Panc1 (cell line): ENCODE measurements around the gene LRRC63. TPM values are rescaled to one million over a fixed set of nuclear protein-coding genes. Genes with fewer than 3 reads are reported as not detected.

ENCODE experiments used
- ATAC-seq: fragments of 200-7000 bp; cut with Tn5 transposase; 2 replicates; pipeline ENCODE4 v1.9.1; 2020; ENCODE audit warnings: mild to moderate bottlenecking, moderate library complexity
- BruUV-seq: library from RNA; stranded (reverse); fragments of 400-500 nt; replicated peaks from 2 replicates; lab custom pipeline; 2021; lab: Mats Ljungman, UMichigan
- CTCF ChIA-PET: fragments of 300-600 bp; sonication (Branson Sonifier 250); formaldehyde crosslinking; loops from one replicate; lab custom pipeline; 2022; ENCODE audit warnings: antibody characterized with exemption; lab: Charles Lee
- POLR2A ChIA-PET: fragments of 300-600 bp; sonication (Branson Sonifier 250); formaldehyde crosslinking; loops from one replicate; lab custom pipeline; 2022; ENCODE audit warnings: antibody characterized with exemption; lab: Charles Lee
- DNase-seq: peaks from one replicate; pipeline ENCODE4 v3.0.0-alpha.2; 2010; ENCODE audit warnings: low read depth, low spot score
- H3K27ac ChIP-seq: 2 replicates; pipeline ENCODE4 v1.5.1; 2011; ENCODE audit warnings: mild to moderate bottlenecking, low read length, inconsistent platforms
- H3K27me3 ChIP-seq: fragments of 200-500 bp; sonication (Bioruptor generic); 2 replicates; pipeline ENCODE4 v1.6.0; 2014; ENCODE audit warnings: low read length, inconsistent platforms; ENCODE audit not compliant: control insufficient read depth, insufficient read depth
- H3K36me3 ChIP-seq: fragments of 200-500 bp; sonication (Bioruptor generic); 2 replicates; pipeline ENCODE4 v1.5.1; 2014; ENCODE audit warnings: inconsistent platforms, mild to moderate bottlenecking, low read length, moderate library complexity; ENCODE audit not compliant: control insufficient read depth, insufficient read depth
- H3K4me1 ChIP-seq: 2 replicates; pipeline ENCODE4 v1.5.1; 2011; ENCODE audit warnings: inconsistent platforms, mild to moderate bottlenecking, low read length, moderate library complexity; ENCODE audit not compliant: control insufficient read depth, insufficient read depth
- H3K4me3 ChIP-seq, 2 experiments: 2 replicates each; pipeline ENCODE4 v1.5.1; 2011 to 2012; ENCODE audit warnings: low read depth in 2 of 2, low read length in 2 of 2, mild to moderate bottlenecking in 2 of 2, inconsistent platforms in 1 of 2, moderate library complexity in 1 of 2
- H3K9me3 ChIP-seq: fragments of 200-500 bp; sonication (Bioruptor generic); 2 replicates; pipeline ENCODE4 v1.5.1; 2014; ENCODE audit warnings: low read depth, mild to moderate bottlenecking, inconsistent platforms, low read length, moderate library complexity; ENCODE audit not compliant: control insufficient read depth, insufficient read depth
- CTCF ChIP-seq: fragments of 450-650 bp; IDR thresholded peaks from 2 replicates; pipeline ENCODE4 v1.5.1; 2017; ENCODE audit warnings: mild to moderate bottlenecking
- POLR2AphosphoS5 ChIP-seq: IDR thresholded peaks from 2 replicates; pipeline ENCODE4 v1.6.1; 2012; ENCODE audit warnings: mild to moderate bottlenecking, low read depth, low read length, moderate library complexity
- REST ChIP-seq, 2 experiments: IDR thresholded peaks; 2 replicates each; pipeline ENCODE4 v1.6.1; 2011 to 2012; ENCODE audit warnings: low read depth in 2 of 2, control low read depth in 1 of 2, low read length in 1 of 2, mild to moderate bottlenecking in 1 of 2, moderate library complexity in 1 of 2; ENCODE audit not compliant: insufficient read depth in 1 of 2
- SIN3A ChIP-seq: IDR thresholded peaks from 2 replicates; pipeline ENCODE4 v1.6.1; 2012; ENCODE audit warnings: low read depth, mild to moderate bottlenecking, low read length, moderate library complexity, borderline replicate concordance; ENCODE audit not compliant: insufficient read depth
- TCF7L2 ChIP-seq: IDR thresholded peaks from 2 replicates; pipeline ENCODE4 v1.6.1; 2011; ENCODE audit warnings: mild to moderate bottlenecking, low read depth, low read length, inconsistent platforms
- in situ Hi-C: cut with HindIII; loops from 2 replicates; pipeline ENCODE4 v1.10.0; 2016; ENCODE audit warnings: low sequenced_read_pairs, low pct_unique_long_range_greater_than_20kb
- intact Hi-C: fragments of 100-400 bp; cut with micrococcal nuclease; formaldehyde crosslinking; loops from one replicate; pipeline ENCODE4 v1.10.0; 2022; ENCODE audit not compliant: unreplicated experiment
- total RNA-seq: library from RNA; stranded (reverse); gene quantifications from one replicate; pipeline ENCODE4 v1.2.1, GENCODE V29; 2021; ENCODE audit not compliant: unreplicated experiment

The LRRC63 gene
- total RNA-seq, 1 experiment from 2014 or later = 0.15 TPM

DNA sequence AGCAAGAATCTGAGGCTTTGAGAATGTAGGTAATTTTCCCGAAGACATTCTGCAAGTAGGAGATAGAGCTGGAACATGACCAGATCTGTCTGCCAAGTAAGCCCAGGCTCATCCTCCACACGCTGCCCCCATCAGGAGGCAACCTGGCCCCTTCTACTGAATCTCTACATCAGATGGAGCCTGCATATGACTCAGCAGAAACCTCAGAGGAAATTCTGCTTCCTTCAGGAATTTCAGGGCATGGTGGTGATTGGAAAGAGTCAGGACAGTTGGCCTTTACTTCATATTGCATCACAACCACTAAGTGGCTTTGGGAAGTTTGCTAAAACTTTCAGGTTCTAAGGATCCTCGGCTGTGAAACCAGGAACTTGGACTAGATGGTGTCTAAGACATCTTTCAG, 85.2 kb downstream of the LRRC63 start:
- ChIA-PET POLR2A (no interaction called here), CTCF (no interaction called here)
- ATAC-seq (no peak), DNase-seq (no peak)
- Histone ChIP-seq H3K4me1 (no peaks in the 10 kb centered on the region), H3K36me3 (no peaks in the 10 kb centered on the region), H3K4me3 (no peak overlapping the region), H3K27me3 (no peaks in the 10 kb centered on the region), H3K27ac (no peak overlapping the region), H3K9me3 (no peaks in the 10 kb centered on the region)
- in situ Hi-C loops = no loop called here
- intact Hi-C loops = no loop called here
- no peak for TF ChIP-seq REST (IDR thresholded peaks at IDR 0.05; ENCODE audit: insufficient read depth in 1 of 2, low read depth in 2 of 2, low read length in 1 of 2)
- BruUV-seq = no TSS peak

DNA sequence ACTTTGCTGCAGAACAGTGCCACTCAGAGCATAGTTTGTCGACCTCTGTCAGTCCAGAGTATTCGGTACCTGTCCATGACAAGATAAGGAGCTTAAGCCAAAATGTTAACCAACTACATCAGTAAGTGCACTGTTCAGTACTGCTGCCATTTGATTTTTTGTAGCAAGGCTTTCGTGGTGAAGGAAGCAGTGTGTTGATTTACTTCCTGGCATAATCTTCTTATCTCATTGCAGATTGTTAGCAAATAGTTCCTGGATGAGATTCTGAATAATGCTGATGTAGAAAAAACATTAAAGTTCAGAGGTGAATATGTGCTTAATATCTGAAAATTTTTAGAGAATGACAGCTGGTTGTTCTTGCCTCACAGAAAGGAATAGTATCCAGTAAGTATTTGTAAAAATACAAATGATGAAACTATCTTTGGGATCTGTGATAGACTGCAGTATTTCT, 85.7 kb downstream of the LRRC63 start:
- H3K27me3 ChIP-seq = no peaks in the 10 kb centered on the region
- no peak for ATAC-seq
- H3K9me3 ChIP-seq = no peaks in the 10 kb centered on the region
- H3K36me3 ChIP-seq = no peaks in the 10 kb centered on the region
- no peak overlapping the region for H3K4me3 ChIP-seq
- intact Hi-C loops = no loop called here
- ChIA-PET CTCF (no interaction called here), POLR2A (no interaction called here)
- DNase-seq = no peak
- TF ChIP-seq TCF7L2 (no peak), POLR2AphosphoS5 (no peak), SIN3A (no peak), CTCF (no peak), REST (IDR thresholded peaks at IDR 0.05; ENCODE audit: insufficient read depth in 1 of 2, low read depth in 2 of 2, low read length in 1 of 2) (no peak)
- no peak overlapping the region for H3K27ac ChIP-seq
- in situ Hi-C loops = no loop called here
- BruUV-seq = no TSS peak
- no peaks in the 10 kb centered on the region for H3K4me1 ChIP-seq
